PC-9 (cell line): ENCODE results near the gene DAB1. TPM values are rescaled to one million over a fixed set of nuclear protein-coding genes. Genes with fewer than 3 reads are reported as not detected.
"Not testable (repeated sequence)": the region's sequence is repeated elsewhere in the genome, so short reads cannot be mapped to it uniquely, and the experiment has no call there.

ENCODE experiments used
- BruUV-seq: library from RNA; stranded (reverse); fragments of 400-500 nt; replicated peaks from 2 replicates; lab custom pipeline; 2021; lab: Mats Ljungman, UMichigan
- CTCF ChIA-PET: fragments of 300-600 bp; sonication (Branson Sonifier 250); formaldehyde crosslinking; loops from one replicate; lab custom pipeline; 2022; ENCODE audit warnings: antibody characterized with exemption; lab: Charles Lee
- POLR2A ChIA-PET: fragments of 300-600 bp; sonication (Branson Sonifier 250); formaldehyde crosslinking; loops from one replicate; lab custom pipeline; 2022; ENCODE audit warnings: antibody characterized with exemption; ENCODE audit not compliant: unreplicated experiment; lab: Charles Lee
- DNase-seq, 2 experiments: peaks; one replicate each; pipeline versions ENCODE4 v3.0.0 to v3.0.0-alpha.2; 2015 to 2022; ENCODE audit warnings: mixed read lengths in 1 of 2
- H2AFZ ChIP-seq: fragments of 200-600 bp; sonication (generic); 2 replicates; pipeline ENCODE4 v1.8.1; 2017; ENCODE audit warnings: antibody characterized with exemption
- H3F3A ChIP-seq: fragments of 200-600 bp; sonication (generic); 2 replicates; pipeline ENCODE4 v1.8.1; 2017; ENCODE audit warnings: antibody characterized with exemption, mild to moderate bottlenecking, low read depth; ENCODE audit not compliant: insufficient read depth
- H3K27ac ChIP-seq: fragments of 200-600 bp; sonication (generic); 2 replicates; pipeline ENCODE4 v1.6.1; 2016; ENCODE audit warnings: mixed run types
- H3K27me3 ChIP-seq: fragments of 200-600 bp; sonication (generic); 2 replicates; pipeline ENCODE4 v1.6.1; 2016; ENCODE audit warnings: low read depth, mixed run types; ENCODE audit not compliant: insufficient read depth
- H3K36me3 ChIP-seq: fragments of 200-600 bp; sonication (generic); 2 replicates; pipeline ENCODE4 v1.6.1; 2016; ENCODE audit warnings: low read depth, mixed run types
- H3K4me1 ChIP-seq: fragments of 200-600 bp; sonication (generic); replicated peaks from 2 replicates; pipeline ENCODE4 v1.6.1; 2016; ENCODE audit warnings: mixed run types; ENCODE audit not compliant: insufficient read depth
- H3K4me2 ChIP-seq: fragments of 200-600 bp; sonication (generic); 2 replicates; pipeline ENCODE4 v1.6.1; 2017; ENCODE audit warnings: mixed run types
- H3K4me3 ChIP-seq: fragments of 200-600 bp; sonication (generic); 2 replicates; pipeline ENCODE4 v1.6.1; 2016; ENCODE audit warnings: mixed run types
- H3K79me2 ChIP-seq: fragments of 200-600 bp; sonication (generic); 2 replicates; pipeline ENCODE4 v1.6.1; 2017; ENCODE audit warnings: low read depth, mixed run types
- H3K9me2 ChIP-seq: fragments of 200-600 bp; sonication (generic); 2 replicates; pipeline ENCODE4 v1.8.1; 2017; ENCODE audit warnings: mild to moderate bottlenecking; ENCODE audit not compliant: insufficient read depth
- H3K9me3 ChIP-seq: fragments of 200-600 bp; sonication (generic); 2 replicates; pipeline ENCODE4 v1.8.1; 2016; ENCODE audit warnings: low read depth; ENCODE audit not compliant: insufficient read depth
- H4K20me1 ChIP-seq: fragments of 200-600 bp; sonication (generic); 2 replicates; pipeline ENCODE4 v1.8.1; 2017; ENCODE audit not compliant: insufficient read depth
- EZH2 ChIP-seq: fragments of 200-600 bp; sonication (generic); IDR thresholded peaks from 2 replicates; pipeline ENCODE4 v1.8.0; 2017; ENCODE audit warnings: antibody characterized with exemption, low read depth
- intact Hi-C: fragments of 100-400 bp; cut with micrococcal nuclease; formaldehyde crosslinking; loops from one replicate; pipeline ENCODE4 v1.10.0; 2022; ENCODE audit not compliant: unreplicated experiment
- total RNA-seq: library from RNA; stranded (reverse); gene quantifications from 2 replicates; pipeline ENCODE4 v1.2.3, GENCODE V29; 2021
- TF ChIP-seq, protein P1 (sequence below): fragments of 200-600 bp; sonication (generic); conservative IDR thresholded peaks from 2 replicates; pipeline ENCODE4 v1.6.1; 2017; ENCODE audit warnings: mixed run types, antibody characterized with exemption, mild to moderate bottlenecking, moderate library complexity

DAB1 gene
- total RNA-seq, 1 experiment from 2014 or later, result not detected

DNA sequence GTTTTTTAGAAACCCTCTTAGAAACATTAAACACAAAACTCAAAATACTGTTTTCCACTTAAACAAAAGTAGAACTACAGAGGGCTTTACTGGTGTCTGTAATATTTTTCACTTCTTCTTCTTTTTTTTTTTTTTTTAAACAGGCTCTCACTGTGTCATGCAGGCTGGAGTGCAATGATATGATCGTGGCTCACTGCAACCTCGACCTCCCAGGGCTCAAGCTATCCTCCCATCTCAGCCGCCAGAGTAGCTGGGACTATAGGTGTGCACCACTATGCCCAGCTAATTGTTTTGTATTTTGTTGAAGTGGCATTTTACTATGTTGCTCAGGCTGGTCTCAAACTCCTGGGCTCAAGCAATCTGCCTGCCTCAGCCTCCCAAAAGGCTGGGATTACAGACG, 194.8 kb downstream of the DAB1 start:
- Histone ChIP-seq H2AFZ (no peak overlapping the region), H3K4me3 (no peak overlapping the region), H3K36me3 (no peaks in the 10 kb centered on the region), H3K9me3 (no peaks in the 10 kb centered on the region), H3F3A (no peaks in the 10 kb centered on the region), H3K27me3 (no peaks in the 10 kb centered on the region), H3K79me2 (no peaks in the 10 kb centered on the region), H3K27ac (no peak overlapping the region), H3K4me1 (no peaks in the 10 kb centered on the region), H3K9me2 (no peaks in the 10 kb centered on the region), H4K20me1 (no peaks in the 10 kb centered on the region), H3K4me2 (no peak overlapping the region)
- no peak for DNase-seq
- no TSS peak for BruUV-seq
- CTCF ChIA-PET, result interaction anchor here (0.7 kb wide), 1 partner anchor 1212 kb away, joined by 3 read pairs; no protein-coding TSS in a partner anchor
- intact Hi-C loops, result no loop called here
- TF ChIP-seq EZH2, result no peak
- TF ChIP-seq, protein P1, sequence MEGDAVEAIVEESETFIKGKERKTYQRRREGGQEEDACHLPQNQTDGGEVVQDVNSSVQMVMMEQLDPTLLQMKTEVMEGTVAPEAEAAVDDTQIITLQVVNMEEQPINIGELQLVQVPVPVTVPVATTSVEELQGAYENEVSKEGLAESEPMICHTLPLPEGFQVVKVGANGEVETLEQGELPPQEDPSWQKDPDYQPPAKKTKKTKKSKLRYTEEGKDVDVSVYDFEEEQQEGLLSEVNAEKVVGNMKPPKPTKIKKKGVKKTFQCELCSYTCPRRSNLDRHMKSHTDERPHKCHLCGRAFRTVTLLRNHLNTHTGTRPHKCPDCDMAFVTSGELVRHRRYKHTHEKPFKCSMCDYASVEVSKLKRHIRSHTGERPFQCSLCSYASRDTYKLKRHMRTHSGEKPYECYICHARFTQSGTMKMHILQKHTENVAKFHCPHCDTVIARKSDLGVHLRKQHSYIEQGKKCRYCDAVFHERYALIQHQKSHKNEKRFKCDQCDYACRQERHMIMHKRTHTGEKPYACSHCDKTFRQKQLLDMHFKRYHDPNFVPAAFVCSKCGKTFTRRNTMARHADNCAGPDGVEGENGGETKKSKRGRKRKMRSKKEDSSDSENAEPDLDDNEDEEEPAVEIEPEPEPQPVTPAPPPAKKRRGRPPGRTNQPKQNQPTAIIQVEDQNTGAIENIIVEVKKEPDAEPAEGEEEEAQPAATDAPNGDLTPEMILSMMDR, result no peak
- POLR2A ChIA-PET, result no interaction called here

DNA sequence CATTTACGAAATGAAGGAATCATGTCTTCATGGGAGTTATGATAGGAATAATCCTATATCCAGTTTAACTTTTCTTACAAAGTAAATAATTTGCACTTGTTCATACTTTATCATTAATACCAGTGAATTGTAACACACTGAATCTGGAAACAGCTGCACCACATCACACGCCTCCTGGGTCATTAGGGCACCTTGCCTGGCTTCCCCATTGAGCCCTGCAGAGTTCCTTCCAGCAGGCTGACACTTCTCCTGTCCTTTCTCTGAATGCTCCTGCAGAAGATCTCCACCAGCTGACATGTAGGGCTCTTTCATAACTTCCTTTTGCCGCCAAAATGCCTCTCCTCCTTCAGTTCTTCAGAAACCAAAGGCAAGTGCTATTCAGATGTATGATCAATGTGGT, 201.1 kb downstream of the DAB1 start:
- Histone ChIP-seq H2AFZ (no peak overlapping the region), H3K27me3 (no peaks in the 10 kb centered on the region), H3K27ac (no peak overlapping the region), H3K4me3 (no peak overlapping the region), H3K79me2 (no peaks in the 10 kb centered on the region), H3K36me3 (no peaks in the 10 kb centered on the region), H3K9me3 (no peaks in the 10 kb centered on the region), H3K9me2 (no peaks in the 10 kb centered on the region), H3F3A (no peaks in the 10 kb centered on the region), H4K20me1 (no peaks in the 10 kb centered on the region), H3K4me2 (no peak overlapping the region), H3K4me1 (no peaks in the 10 kb centered on the region)
- POLR2A ChIA-PET, result no interaction called here
- DNase-seq, result no peak
- no TSS peak for BruUV-seq
- intact Hi-C loops, result no loop called here
- TF ChIP-seq, protein P1, result no peak
- TF ChIP-seq EZH2, result no peak
- CTCF ChIA-PET, result no interaction called here

DNA sequence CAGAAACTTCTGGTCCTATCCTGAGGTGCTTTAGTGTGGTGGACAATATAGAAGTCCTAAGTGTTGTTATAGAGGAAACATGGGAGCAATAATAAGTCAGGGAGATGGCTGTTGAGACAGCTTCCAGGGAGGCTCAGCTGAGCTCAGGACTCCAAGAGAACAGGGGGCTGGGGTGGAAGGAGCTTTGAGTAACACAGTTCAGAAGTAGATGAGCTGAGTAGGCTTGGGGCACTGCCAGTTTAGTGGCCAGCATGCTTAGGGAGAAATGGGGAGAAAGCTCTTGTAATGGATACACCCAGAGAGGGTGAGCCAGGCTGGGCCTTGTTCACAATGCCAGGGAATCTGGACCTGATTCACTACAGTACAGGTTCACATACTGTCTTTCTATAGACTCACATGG, 201.6 kb downstream of the DAB1 start:
- Histone ChIP-seq H3K9me3 (no peaks in the 10 kb centered on the region), H3K9me2 (no peaks in the 10 kb centered on the region), H3K27me3 (no peaks in the 10 kb centered on the region), H3F3A (no peaks in the 10 kb centered on the region), H3K4me3 (no peak overlapping the region), H3K4me2 (no peak overlapping the region), H3K36me3 (no peaks in the 10 kb centered on the region), H3K79me2 (no peaks in the 10 kb centered on the region), H3K4me1 (no peaks in the 10 kb centered on the region), H4K20me1 (no peaks in the 10 kb centered on the region), H3K27ac (no peak overlapping the region), H2AFZ (no peak overlapping the region)
- ChIA-PET CTCF (no interaction called here), POLR2A (no interaction called here)
- DNase-seq, result no peak
- no TSS peak for BruUV-seq
- intact Hi-C loops, result no loop called here
- TF ChIP-seq, protein P1, result no peak
- TF ChIP-seq EZH2, result no peak

DNA sequence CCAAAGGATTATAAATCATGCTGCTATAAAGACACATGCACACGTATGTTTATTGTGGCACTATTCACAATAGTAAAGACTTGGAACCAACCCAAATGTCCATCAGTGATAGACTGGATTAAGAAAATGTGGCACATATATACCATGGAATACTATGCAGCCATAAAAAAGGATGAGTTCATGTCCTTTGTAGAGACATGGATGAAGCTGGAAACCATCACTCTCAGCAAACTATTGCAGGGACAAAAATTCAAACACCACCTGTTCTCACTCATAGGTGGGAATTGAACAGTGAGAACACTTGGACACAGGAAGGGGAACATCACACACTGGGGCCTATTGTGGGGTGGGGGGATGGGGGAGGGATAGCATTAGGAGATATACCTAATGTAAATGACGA, 203.0 kb downstream of the DAB1 start:
- H3K36me3 ChIP-seq, CTCF ChIA-PET, POLR2A ChIA-PET, H3K27me3 ChIP-seq, H3K9me2 ChIP-seq, H4K20me1 ChIP-seq, BruUV-seq, H2AFZ ChIP-seq, H3K4me3 ChIP-seq, H3K79me2 ChIP-seq, H3K4me2 ChIP-seq, H3K27ac ChIP-seq, DNase-seq, H3F3A ChIP-seq, H3K4me1 ChIP-seq, H3K9me3 ChIP-seq, intact Hi-C loops: not testable (repeated sequence)
